HG02938 (cell line): ENCODE measurements around the gene TMUB1.

Experiments
- ATAC-seq: cut with Tn5 transposase; IDR thresholded peaks from one replicate; pipeline ENCODE4 v1.9.1; 2021; ENCODE audit warnings: mild to moderate bottlenecking, moderate library complexity; ENCODE audit not compliant: unreplicated experiment

Gene TMUB1, protein sequence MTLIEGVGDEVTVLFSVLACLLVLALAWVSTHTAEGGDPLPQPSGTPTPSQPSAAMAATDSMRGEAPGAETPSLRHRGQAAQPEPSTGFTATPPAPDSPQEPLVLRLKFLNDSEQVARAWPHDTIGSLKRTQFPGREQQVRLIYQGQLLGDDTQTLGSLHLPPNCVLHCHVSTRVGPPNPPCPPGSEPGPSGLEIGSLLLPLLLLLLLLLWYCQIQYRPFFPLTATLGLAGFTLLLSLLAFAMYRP

GRCh38 chr7:151083071-151083823, at the start of gene TMUB1:
TSS of gene TMUB1 (minus strand) at chr7:151083493. CDS start at chr7:151082563, 930 bp downstream.
- peak; percentile 36 for ATAC-seq

- ATAC-seq = no peak
Observed at GRCh38 chr7:151132461-151133205, 49.3 kb upstream of the TMUB1 start.

- ATAC-seq = no peak
Observed at GRCh38 chr7:151131592-151132293, 48.5 kb upstream of the TMUB1 start.

- no peak for ATAC-seq
Observed at GRCh38 chr7:151131224-151131591, 47.9 kb upstream of the TMUB1 start.

GRCh38 chr7:151130741-151131157, 47.5 kb upstream of the TMUB1 start:
- no peak for ATAC-seq

- ATAC-seq = no peak
Observed at GRCh38 chr7:151129960-151130591, 46.8 kb upstream of the TMUB1 start.

DNA sequence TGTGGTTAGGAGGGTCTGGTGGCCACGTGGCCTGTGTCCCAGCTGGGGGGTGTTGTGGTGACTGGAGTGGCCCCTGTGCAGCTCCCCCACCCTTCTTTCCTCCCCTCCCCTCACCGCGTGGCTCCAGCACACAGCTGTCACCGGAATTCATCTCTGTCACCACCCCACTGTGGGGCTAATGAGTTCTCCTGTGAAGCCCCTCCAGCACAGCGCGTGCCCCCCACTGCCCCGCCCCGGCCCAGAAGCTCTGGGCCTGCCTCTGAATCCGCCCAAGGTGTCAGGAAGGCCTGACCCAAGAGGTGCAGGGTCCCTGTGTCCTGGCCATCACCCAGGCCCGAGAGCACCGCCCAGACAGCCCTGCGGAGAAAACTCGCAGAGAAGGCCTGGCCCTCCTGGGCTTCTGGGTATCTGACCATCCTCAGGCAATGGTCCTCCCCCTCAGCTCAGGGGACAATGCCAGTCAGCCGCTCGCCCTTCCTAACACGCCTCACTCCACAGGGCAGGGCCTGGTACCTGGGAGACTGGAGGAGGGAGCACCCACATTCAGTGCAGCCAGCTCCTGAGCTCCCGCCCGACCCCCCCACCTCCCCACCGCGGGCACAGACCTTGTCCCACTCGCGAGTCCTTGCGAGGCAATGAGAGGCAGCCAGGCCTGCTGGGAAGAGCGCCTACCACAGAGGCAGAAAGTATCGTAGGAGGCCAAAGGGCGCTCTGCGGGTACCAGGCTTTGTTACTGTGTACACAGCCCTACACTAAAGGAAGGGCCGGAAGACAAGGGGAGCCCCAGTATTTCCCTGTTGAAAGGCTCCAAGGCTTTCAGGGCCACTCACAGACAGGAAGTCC, 46.0 kb upstream of the TMUB1 start:
- ATAC-seq = no peak

GRCh38 chr7:151128716-151129115, 45.4 kb upstream of the TMUB1 start:
- ATAC-seq = no peak

- ATAC-seq = no peak
Observed at GRCh38 chr7:151128144-151128543, 44.9 kb upstream of the TMUB1 start.

GRCh38 chr7:151126491-151127137, 43.3 kb upstream of the TMUB1 start:
- no peak for ATAC-seq

DNA sequence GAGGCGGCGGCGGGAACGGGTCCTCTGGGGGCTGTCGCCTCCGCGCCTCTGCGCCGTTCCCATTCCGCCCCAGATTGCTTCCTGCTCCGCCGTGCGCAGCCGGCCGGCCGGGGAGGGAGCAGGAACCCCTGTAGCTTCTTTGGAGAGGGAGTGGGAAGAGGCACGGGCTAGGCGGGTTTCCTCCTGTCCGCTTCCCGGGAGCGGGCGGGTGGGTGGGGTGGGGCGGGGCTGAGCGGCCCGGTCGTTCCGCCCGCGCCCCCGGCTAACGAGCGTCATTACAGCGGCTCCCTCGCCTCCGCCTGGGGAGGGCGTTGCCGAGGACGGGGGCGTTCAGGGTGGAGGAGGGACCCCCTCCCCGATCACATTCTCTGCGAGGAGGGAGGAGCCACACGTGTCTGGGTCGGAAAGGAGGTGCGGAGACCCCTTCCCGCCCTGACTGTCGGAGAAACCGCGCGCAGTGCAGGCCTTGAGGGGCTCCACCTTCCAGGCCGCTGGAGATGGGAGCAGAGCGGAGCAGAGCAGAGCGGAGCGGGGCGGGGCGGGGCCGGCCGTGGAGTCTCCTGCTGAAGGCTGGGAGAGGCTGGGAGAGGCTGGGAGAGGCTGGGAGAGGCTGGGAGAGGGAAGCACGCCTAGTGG, 42.7 kb upstream of the TMUB1 start:
- ATAC-seq = no peak

DNA sequence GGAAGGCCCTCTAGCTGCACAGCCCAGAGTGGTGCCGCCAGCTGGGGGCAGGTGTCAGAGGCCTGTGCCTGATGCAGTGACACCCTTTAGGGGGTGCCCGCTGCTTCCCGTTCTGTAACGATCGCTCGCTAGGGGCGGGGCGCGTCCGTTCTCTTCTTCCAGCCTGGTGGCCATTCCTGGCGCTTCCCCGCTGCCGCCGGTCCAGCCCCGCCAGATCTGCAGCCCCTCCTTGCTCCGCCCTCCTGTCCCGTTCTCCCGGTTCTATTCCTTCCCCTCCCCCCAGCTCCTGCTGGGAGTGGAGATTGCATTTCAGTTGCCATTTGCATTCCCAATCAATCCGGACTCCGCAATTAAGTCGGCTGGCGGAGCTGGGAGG, 42.2 kb upstream of the TMUB1 start:
- ATAC-seq = no peak

DNA sequence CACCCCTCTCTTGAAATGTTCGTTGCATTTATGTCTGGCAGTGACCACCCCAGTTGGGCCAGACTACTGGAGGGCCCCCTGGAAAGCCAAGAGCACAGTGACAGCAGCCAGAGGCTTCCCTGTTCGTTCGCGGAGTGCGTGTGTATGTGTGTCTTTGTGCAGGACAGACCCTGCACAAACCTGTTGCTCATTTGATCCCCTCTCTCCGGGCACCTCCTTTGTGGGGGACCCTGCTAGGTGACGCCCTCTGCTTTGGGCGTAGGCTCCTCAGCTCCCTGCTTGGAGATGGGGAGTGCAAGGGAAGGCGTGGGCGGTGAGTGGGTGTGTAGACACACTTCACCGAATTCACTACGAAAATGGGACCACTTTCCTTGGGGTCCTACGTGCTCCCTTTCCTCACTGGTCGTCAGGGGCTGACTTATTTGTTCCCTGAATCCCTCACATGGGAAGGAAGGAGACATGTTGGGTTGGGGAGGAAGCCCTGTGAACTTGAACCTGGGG, 41.7 kb upstream of the TMUB1 start:
- ATAC-seq = no peak

- ATAC-seq = no peak
Observed at GRCh38 chr7:151124481-151124880, 41.2 kb upstream of the TMUB1 start.

GRCh38 chr7:151123822-151124464, 40.6 kb upstream of the TMUB1 start:
- no peak for ATAC-seq

GRCh38 chr7:151123158-151123821, 40.0 kb upstream of the TMUB1 start:
- no peak for ATAC-seq

- no peak for ATAC-seq
Observed at GRCh38 chr7:151122796-151123157, 39.5 kb upstream of the TMUB1 start.

- ATAC-seq = no peak
Observed at GRCh38 chr7:151122276-151122675, 39.0 kb upstream of the TMUB1 start.
